Upper lobe of right lung (tissue), 1 donor: ENCODE data around the gene ITIH6. TPM values are rescaled to one million over a fixed set of nuclear protein-coding genes. Genes with fewer than 3 reads are reported as not detected.
A peak's percentile ranks its signal among the peaks of the same experiment; 100 is the strongest.

Experiments used
- ATAC-seq: fragments of 200-7000 bp; cut with Tn5 transposase; one replicate; pipeline ENCODE4 v1.9.1; 2020; ENCODE audit warnings: mild to moderate bottlenecking, moderate library complexity
- DNase-seq: peaks from one replicate; pipeline ENCODE4 v3.0.0-alpha.2; 2020
- H3K27ac ChIP-seq: fragments of 200-600 bp; one replicate; pipeline ENCODE4 v1.8.0; 2022
- H3K27me3 ChIP-seq: fragments of 200-600 bp; one replicate; pipeline ENCODE4 v1.8.0; 2022; ENCODE audit warnings: mild to moderate bottlenecking
- H3K36me3 ChIP-seq: fragments of 200-600 bp; one replicate; pipeline ENCODE4 v1.8.0; 2022
- H3K4me1 ChIP-seq: fragments of 200-600 bp; one replicate; pipeline ENCODE4 v1.8.0; 2022
- H3K4me3 ChIP-seq: fragments of 200-600 bp; one replicate; pipeline ENCODE4 v1.8.0; 2022; ENCODE audit warnings: mild to moderate bottlenecking
- H3K9me3 ChIP-seq: fragments of 200-600 bp; one replicate; pipeline ENCODE4 v1.8.0; 2022
- intact Hi-C: fragments of 100-400 bp; cut with DNase I; formaldehyde crosslinking; loops from one replicate; pipeline ENCODE4 v1.11.0; 2022
- total RNA-seq: library from RNA; stranded (reverse); fragmentation: NEBNext Ultra II Directional; extraction: Animal tissue kit (Norgen Biotek cat#: 25700); gene quantifications from one replicate; pipeline ENCODE4 v1.2.1, GENCODE V29; 2021
- TF ChIP-seq, protein P1 (sequence below): fragments of 200-600 bp; IDR thresholded peaks from one replicate; pipeline ENCODE4 v1.8.0; 2022; ENCODE audit warnings: antibody characterized with exemption
- donor health status: DM: no; HTN: yes; CAD: no; lungs with severe emphysema.

ITIH6 gene
- total RNA-seq, 1 donor from 2014 or later, result not detected

DNA sequence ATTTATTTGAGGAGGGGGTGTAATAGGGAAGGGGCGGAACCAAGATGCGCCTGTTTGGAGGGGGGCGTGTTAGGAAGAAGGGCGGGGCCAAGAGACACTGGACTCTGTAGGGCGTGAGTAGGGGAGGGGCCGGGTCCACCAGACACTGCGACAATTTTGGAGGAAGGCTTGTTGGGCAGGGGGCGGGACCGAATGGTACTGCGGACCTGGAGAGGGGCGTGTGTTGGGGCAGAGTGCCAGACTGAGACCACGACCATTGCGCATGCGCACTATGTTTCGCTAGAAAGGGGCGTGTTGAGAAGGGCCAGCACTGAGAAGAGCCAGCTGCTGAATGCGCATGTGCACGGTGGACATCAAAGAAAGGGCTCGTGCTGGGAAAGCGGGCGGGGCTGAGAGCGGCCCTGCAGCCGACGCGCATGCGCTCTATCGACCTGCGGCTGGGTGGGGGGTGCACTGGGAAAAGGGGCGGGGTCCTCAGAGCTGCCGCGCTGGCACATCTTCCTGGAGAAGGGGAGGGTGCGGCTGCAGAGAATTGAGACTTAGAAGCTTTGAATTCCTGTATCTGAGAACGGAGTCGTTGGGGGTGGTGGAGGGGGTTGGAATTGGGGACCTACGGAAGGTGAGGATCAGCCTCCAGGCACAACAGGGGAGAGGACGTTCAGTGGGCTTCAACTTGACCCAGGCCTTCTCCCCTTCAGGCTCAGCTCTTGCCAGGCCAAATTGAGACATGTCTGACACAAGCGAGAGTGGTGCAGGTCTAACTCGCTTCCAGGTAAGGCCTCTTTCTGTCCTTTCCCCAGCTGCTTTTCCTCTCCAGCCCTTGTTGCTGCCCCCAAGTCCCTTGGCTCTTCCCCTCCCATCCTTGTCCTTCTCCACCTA lies 10.8 kb upstream of the ITIH6 start:
- Histone ChIP-seq H3K4me3 (peak overlapping the region; percentile 73), H3K4me1 (no peaks in the 10 kb centered on the region), H3K27ac (peak overlapping the region; percentile 77), H3K36me3 (peaks cover 38% of the 10 kb centered on the region), H3K9me3 (no peaks in the 10 kb centered on the region), H3K27me3 (no peaks in the 10 kb centered on the region)
- intact Hi-C loops, result no loop called here
- DNase-seq, result peak; percentile 94
- peak; percentile 92 for ATAC-seq
- TF ChIP-seq, protein P1, sequence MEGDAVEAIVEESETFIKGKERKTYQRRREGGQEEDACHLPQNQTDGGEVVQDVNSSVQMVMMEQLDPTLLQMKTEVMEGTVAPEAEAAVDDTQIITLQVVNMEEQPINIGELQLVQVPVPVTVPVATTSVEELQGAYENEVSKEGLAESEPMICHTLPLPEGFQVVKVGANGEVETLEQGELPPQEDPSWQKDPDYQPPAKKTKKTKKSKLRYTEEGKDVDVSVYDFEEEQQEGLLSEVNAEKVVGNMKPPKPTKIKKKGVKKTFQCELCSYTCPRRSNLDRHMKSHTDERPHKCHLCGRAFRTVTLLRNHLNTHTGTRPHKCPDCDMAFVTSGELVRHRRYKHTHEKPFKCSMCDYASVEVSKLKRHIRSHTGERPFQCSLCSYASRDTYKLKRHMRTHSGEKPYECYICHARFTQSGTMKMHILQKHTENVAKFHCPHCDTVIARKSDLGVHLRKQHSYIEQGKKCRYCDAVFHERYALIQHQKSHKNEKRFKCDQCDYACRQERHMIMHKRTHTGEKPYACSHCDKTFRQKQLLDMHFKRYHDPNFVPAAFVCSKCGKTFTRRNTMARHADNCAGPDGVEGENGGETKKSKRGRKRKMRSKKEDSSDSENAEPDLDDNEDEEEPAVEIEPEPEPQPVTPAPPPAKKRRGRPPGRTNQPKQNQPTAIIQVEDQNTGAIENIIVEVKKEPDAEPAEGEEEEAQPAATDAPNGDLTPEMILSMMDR, result no peak

DNA sequence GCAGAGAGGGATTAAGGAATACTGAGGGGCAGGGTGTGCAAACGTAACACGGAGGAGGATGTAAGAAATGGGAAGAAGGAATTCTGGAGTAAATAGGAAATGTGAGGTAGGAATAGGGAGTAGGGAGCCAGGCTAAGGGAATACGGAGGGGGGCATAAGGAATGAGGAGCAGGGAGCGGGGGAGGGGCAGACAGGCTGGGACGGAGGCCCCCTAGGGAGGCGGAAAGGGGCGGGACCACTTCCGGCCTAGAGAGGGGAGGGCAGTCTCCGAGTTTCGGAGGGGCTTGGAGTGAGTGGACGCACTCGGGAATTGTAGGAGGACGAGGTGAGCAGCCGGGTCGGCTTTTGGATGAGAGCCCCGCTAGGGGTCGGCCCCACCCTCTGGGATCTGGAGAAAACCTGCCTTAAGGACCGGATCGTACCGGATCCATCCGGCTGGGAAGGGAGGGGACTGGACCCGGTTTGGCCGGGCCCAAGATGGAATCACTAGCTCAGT lies 10.1 kb upstream of the ITIH6 start:
- peak; percentile 70 for ATAC-seq
- H3K27ac ChIP-seq, result peak overlapping the region; percentile 77
- peaks cover 31% of the 10 kb centered on the region for H3K36me3 ChIP-seq
- H3K4me1 ChIP-seq, result no peaks in the 10 kb centered on the region
- no peaks in the 10 kb centered on the region for H3K27me3 ChIP-seq
- peak overlapping the region; percentile 73 for H3K4me3 ChIP-seq
- DNase-seq, result peak; percentile 79
- intact Hi-C loops, result no loop called here
- no peaks in the 10 kb centered on the region for H3K9me3 ChIP-seq
- TF ChIP-seq, protein P1, result no peak

DNA sequence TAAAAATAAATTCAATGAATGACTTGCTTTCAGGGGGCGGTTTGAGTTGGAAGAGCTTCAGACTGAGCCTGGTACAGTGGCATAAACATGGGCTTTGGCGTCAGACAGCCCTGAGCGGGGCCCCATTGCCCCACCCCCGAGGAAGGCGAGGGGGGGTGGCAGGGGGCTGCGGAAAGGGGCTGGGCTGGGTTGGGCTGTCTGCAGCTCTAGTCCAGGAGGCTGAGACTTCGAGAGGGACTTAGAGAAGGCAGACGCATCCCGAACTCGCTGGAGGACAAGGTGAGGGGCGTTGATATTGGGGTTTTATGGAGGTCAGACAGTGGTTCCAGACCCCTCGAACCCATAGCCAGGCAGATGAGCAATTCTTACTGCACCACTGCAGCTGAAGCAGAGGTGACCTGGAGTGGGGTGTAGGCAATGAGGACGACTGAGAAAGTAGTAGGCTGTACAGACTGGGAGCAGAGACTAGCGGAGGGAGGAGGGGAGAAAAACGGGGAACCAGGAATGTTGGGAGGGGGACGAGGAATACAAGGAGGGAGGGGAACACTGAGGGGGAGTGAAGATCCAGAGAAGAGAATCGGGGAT lies 9.6 kb upstream of the ITIH6 start, which contains the start of gene MAGED2:
Gene MAGED2 (plus strand): TSS at position 222 of the 585 bp plus-strand sequence. CDS start 1,587 bp downstream, outside the sequence.
- intact Hi-C loops, result no loop called here
- Histone ChIP-seq H3K36me3 (peaks cover 26% of the 10 kb centered on the region), H3K27ac (peak within 1 kb of the TSS; percentile 77), H3K9me3 (no peaks in the 10 kb centered on the region), H3K27me3 (no peaks in the 10 kb centered on the region), H3K4me1 (no peaks in the 10 kb centered on the region), H3K4me3 (peak within 1 kb of the TSS; percentile 73)
- DNase-seq (peak; percentile 64), ATAC-seq (peak; percentile 68)
- TF ChIP-seq, protein P1, result no peak

DNA sequence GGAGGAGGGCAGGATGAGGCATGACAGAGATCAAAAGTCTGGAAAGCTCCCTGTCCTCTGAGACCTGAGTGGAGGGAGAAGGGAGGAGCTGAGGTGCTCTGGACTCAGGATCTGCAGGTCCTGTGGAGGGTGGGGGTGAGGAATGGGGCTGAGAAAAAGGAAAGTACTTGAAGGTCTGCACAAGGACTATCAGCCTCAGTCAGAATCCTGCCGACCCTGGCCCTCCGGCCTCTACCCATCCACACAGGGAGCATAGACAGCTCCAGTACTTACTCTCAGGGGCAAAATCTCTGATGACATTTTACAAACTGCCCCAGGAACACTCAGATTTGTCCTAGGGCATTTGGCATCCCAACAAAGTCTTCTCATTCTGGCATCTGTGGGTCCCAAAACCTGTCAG lies 991 bp upstream of the ITIH6 start:
- H3K36me3 ChIP-seq, result no peaks in the 10 kb centered on the region
- H3K27ac ChIP-seq, result no peak overlapping the region
- no peak overlapping the region for H3K4me3 ChIP-seq
- intact Hi-C loops, result no loop called here
- DNase-seq, result no peak
- no peaks in the 10 kb centered on the region for H3K9me3 ChIP-seq
- H3K27me3 ChIP-seq, result no peaks in the 10 kb centered on the region
- TF ChIP-seq, protein P1, result no peak
- H3K4me1 ChIP-seq, result no peaks in the 10 kb centered on the region
- ATAC-seq, result no peak

DNA sequence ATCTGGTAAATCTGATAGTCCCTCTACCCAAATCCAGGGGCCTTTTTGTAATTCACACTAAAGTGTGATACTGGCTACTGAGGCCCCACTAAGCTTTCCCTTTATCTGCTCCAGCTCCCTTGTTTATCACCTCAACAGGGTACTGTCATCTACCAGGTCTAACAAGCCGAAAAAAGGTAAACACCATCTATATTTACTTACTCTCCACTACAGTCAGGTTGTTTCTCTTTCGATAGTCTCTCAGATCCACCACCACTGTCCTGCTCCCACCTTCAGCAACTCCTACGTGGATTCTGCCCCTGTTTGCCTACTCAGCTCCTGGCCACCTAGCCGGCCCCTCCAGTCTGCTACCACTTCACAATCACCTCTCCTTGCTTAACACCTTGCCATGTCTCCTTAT lies 3.3 kb downstream of the ITIH6 start:
- TF ChIP-seq, protein P1, result no peak
- intact Hi-C loops, result no loop called here
- H3K4me3 ChIP-seq, result no peak overlapping the region

More for the DNA sequence above, 3.3 kb downstream of the ITIH6 start:
- no peaks in the 10 kb centered on the region for H3K27me3 ChIP-seq
- no peak overlapping the region for H3K27ac ChIP-seq
- no peaks in the 10 kb centered on the region for H3K4me1 ChIP-seq
- DNase-seq (no peak), ATAC-seq (no peak)
- H3K36me3 ChIP-seq, result no peaks in the 10 kb centered on the region
- H3K9me3 ChIP-seq, result no peaks in the 10 kb centered on the region
